ENCODE results near the gene DACT2.
"Not testable (repeated sequence)": the region's sequence is repeated elsewhere in the genome, so short reads cannot be mapped to it uniquely, and the experiment has no call there.

GRCh38 chr6:168267779-168268178 is 51.8 kb downstream of the DACT2 start:
- TF ChIP-seq, protein P1, sequence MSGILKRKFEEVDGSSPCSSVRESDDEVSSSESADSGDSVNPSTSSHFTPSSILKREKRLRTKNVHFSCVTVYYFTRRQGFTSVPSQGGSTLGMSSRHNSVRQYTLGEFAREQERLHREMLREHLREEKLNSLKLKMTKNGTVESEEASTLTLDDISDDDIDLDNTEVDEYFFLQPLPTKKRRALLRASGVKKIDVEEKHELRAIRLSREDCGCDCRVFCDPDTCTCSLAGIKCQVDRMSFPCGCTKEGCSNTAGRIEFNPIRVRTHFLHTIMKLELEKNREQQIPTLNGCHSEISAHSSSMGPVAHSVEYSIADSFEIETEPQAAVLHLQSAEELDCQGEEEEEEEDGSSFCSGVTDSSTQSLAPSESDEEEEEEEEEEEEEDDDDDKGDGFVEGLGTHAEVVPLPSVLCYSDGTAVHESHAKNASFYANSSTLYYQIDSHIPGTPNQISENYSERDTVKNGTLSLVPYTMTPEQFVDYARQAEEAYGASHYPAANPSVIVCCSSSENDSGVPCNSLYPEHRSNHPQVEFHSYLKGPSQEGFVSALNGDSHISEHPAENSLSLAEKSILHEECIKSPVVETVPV (CRISPR knock-in tag; IDR thresholded peaks at IDR 0.05) = not testable (repeated sequence)
- not testable (repeated sequence) for TF ChIP-seq CSDC2 (CRISPR knock-in tag; IDR thresholded peaks at IDR 0.05); TOX (CRISPR knock-in tag; IDR thresholded peaks at IDR 0.05; ENCODE audit: borderline replicate concordance); PPARA (CRISPR knock-in tag; IDR thresholded peaks at IDR 0.05; ENCODE audit: borderline replicate concordance); CREB5 (CRISPR knock-in tag; IDR thresholded peaks at IDR 0.05; ENCODE audit: low read depth); ARNTL (CRISPR knock-in tag; IDR thresholded peaks at IDR 0.05; ENCODE audit: borderline replicate concordance, low read depth); ISL1 (CRISPR knock-in tag; IDR thresholded peaks at IDR 0.05)
